GM12801 (cell line): ENCODE measurements around the gene NRXN3.

Experiments used
- CTCF ChIP-seq: IDR thresholded peaks from one replicate; pipeline ENCODE4 v1.5.1; 2011; ENCODE audit warnings: control low read depth; ENCODE audit not compliant: insufficient read length; ENCODE audit errors: extremely low read depth

Gene NRXN3

GRCh38 chr14:78186277-78186676 lies 16.1 kb downstream of the NRXN3 start:
- TF ChIP-seq CTCF: no peak

- TF ChIP-seq CTCF: no peak
Observed at GRCh38 chr14:78188882-78189281, 18.7 kb downstream of the NRXN3 start.

- no peak for TF ChIP-seq CTCF
Observed at GRCh38 chr14:78195431-78195830, 25.3 kb downstream of the NRXN3 start.

- TF ChIP-seq CTCF: no peak
Observed at GRCh38 chr14:78196323-78196722, 26.1 kb downstream of the NRXN3 start.

- no peak for TF ChIP-seq CTCF
Observed at GRCh38 chr14:78197051-78197450, 26.9 kb downstream of the NRXN3 start.

GRCh38 chr14:78202163-78202562 lies 32.0 kb downstream of the NRXN3 start:
- no peak for TF ChIP-seq CTCF

- TF ChIP-seq CTCF: no peak
Observed at GRCh38 chr14:78202976-78203375, 32.8 kb downstream of the NRXN3 start.

- TF ChIP-seq CTCF: no peak
Observed at GRCh38 chr14:78207414-78207813, 37.2 kb downstream of the NRXN3 start.
